ENCODE measurements around the gene BAK1. TPM values are rescaled to one million over a fixed set of nuclear protein-coding genes. Genes with fewer than 3 reads are reported as not detected.

Gene BAK1
- total RNA-seq, 1 donor from 2014 or later: 19.2 TPM

DNA sequence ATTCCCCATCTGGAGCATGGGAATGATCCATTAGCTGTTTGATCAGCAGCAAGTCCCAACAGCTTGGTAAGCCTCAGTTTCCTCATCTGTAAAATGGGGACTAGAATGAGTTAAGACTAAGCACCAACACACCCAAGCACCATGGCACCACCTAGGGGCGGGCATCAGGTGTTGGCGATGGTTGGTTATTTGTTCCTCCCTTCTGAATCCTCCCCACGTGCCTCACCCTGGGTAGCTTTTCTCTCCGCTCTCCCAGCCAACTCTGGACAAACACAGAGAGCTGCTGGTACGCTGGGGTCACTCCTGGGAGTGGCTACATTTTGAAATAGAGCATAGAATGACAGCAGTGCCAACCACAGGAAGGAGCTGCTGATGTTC lies 27.7 kb upstream of the BAK1 start:
- no peak for DNase-seq (ENCODE audit: extremely low spot score in 2 of 2)
- intact Hi-C loops (cut with DNase I): no loop called here
- no peaks in the 10 kb centered on the region for H3K36me3 ChIP-seq
- no peak overlapping the region for H3K27ac ChIP-seq
- no peaks in the 10 kb centered on the region for H3K9me3 ChIP-seq
- no peak overlapping the region for H3K4me3 ChIP-seq
- H3K4me1 ChIP-seq: peaks cover 32% of the 10 kb centered on the region
- H3K27me3 ChIP-seq: no peaks in the 10 kb centered on the region
- TF ChIP-seq, protein P1, sequence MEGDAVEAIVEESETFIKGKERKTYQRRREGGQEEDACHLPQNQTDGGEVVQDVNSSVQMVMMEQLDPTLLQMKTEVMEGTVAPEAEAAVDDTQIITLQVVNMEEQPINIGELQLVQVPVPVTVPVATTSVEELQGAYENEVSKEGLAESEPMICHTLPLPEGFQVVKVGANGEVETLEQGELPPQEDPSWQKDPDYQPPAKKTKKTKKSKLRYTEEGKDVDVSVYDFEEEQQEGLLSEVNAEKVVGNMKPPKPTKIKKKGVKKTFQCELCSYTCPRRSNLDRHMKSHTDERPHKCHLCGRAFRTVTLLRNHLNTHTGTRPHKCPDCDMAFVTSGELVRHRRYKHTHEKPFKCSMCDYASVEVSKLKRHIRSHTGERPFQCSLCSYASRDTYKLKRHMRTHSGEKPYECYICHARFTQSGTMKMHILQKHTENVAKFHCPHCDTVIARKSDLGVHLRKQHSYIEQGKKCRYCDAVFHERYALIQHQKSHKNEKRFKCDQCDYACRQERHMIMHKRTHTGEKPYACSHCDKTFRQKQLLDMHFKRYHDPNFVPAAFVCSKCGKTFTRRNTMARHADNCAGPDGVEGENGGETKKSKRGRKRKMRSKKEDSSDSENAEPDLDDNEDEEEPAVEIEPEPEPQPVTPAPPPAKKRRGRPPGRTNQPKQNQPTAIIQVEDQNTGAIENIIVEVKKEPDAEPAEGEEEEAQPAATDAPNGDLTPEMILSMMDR (IDR thresholded peaks at IDR 0.05): no peak
- no peak for TF ChIP-seq POLR2AphosphoS5 (IDR thresholded peaks at IDR 0.05; ENCODE audit: insufficient read depth in 1 of 2, low read depth in 1 of 2)
- TF ChIP-seq POLR2A (IDR thresholded peaks at IDR 0.05): no peak

DNA sequence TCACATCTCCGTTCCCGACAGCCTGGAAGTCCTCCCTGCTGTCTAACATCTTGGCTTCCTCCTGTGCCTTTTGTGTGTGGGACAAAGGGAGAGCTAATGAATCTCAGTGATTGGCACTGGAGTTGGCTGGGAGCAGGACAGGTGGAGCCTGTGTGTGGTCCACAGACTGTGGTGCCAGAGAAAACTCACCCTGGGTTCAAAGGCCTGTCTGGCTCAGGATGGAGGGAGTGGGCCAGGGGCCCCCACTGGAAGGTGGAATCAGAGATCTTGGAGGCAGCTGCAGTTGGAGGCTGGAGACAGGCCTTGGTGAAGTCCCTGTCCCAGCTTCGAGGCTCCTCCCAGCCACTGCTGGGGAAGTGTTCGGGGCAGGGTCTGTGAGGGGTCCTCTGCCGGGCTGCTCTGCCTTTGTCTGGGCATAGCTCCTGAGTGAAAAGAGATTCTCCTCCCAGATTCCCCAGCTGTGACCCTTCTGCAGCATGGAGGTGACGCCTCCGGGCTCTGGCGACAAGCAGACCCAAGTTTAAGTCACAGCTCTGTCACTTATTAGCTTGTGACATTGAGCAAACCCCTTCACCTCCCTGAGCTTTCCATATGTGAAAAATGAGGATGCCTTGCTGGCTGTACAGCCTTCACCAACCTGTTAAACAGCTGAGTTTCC lies 27.2 kb upstream of the BAK1 start:
- no peaks in the 10 kb centered on the region for H3K36me3 ChIP-seq
- no peaks in the 10 kb centered on the region for H3K9me3 ChIP-seq
- TF ChIP-seq POLR2AphosphoS5 (IDR thresholded peaks at IDR 0.05; ENCODE audit: insufficient read depth in 1 of 2, low read depth in 1 of 2) (no peak), POLR2A (IDR thresholded peaks at IDR 0.05) (no peak)
- TF ChIP-seq, protein P1 (IDR thresholded peaks at IDR 0.05): no peak
- no peaks in the 10 kb centered on the region for H3K27me3 ChIP-seq
- intact Hi-C loops (cut with DNase I): no loop called here
- no peak overlapping the region for H3K4me3 ChIP-seq
- no peak for DNase-seq (ENCODE audit: extremely low spot score in 2 of 2)
- peaks cover 32% of the 10 kb centered on the region for H3K4me1 ChIP-seq
- no peak overlapping the region for H3K27ac ChIP-seq

DNA sequence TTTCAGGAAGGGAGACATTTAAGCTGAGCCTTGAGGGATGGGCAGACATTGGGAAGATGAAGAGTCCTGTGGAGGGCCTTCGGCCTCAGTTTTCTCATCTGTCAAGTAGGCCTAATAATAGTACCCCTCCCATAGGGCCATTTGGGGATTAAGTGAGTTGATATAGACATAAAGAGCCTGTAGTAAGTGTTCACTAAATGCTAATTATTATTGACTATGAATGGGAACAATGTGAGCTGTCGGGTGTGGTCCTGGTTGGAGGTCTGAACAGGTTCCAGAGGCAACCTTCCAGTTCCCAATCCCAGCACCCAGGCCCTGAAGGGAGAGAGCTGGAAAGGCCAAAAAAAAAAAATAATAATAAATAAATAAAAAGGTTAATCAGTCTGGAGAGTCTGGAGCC lies 26.6 kb upstream of the BAK1 start:
- intact Hi-C loops (cut with DNase I): no loop called here
- H3K9me3 ChIP-seq: no peaks in the 10 kb centered on the region
- peaks cover 32% of the 10 kb centered on the region for H3K4me1 ChIP-seq
- no peaks in the 10 kb centered on the region for H3K36me3 ChIP-seq
- no peak overlapping the region for H3K27ac ChIP-seq
- H3K27me3 ChIP-seq: no peaks in the 10 kb centered on the region
- H3K4me3 ChIP-seq: no peak overlapping the region
- TF ChIP-seq POLR2A (IDR thresholded peaks at IDR 0.05) (no peak), POLR2AphosphoS5 (IDR thresholded peaks at IDR 0.05; ENCODE audit: insufficient read depth in 1 of 2, low read depth in 1 of 2) (no peak)
- TF ChIP-seq, protein P1 (IDR thresholded peaks at IDR 0.05): no peak
- no peak for DNase-seq (ENCODE audit: extremely low spot score in 2 of 2)

DNA sequence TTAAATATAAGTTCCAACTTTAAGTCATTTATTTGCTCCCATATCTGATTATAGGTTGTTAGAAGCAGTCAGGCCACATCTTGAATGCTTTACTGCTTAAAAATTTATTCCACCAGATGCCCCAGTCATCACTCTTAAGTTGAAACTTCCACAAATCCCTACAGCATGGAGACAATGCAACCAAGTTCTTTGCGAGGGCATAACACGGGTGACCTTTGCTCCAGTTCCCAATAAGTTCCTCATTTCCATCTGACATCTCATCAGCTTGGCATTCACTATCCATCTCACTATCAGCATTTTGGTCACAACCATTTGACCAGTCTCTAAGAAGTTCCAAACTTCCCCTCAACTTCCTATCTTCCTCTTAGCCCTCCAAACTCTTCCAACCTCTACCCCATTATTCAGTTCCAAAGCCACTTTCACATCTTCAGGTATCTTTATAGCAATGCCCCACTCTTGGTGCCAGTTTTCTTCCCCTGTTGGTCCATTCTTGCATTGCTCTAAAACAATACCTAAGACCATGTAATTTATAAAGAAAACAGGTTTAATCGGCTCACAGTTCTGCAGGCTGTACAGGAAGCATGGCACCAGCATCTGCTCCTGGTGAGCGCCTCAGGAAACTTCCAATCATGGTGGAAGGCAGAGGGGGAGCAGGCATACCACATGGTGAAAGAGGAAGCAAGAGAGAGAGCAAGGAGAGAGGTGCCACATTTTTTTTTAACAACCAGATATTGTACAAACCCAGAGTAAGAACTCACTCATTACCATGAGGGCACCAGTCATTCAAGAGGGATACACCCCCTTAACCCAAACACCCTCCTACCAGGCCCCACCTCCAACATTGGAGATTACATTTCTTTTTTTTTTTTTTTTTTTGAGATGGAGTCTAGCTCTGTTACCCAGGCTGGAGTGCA lies 25.1 kb upstream of the BAK1 start:
- DNase-seq (ENCODE audit: extremely low spot score in 2 of 2): no peak
- Histone ChIP-seq H3K9me3 (no peaks in the 10 kb centered on the region), H3K27ac (no peak overlapping the region), H3K4me1 (peaks cover 20% of the 10 kb centered on the region), H3K36me3 (no peaks in the 10 kb centered on the region), H3K4me3 (no peak overlapping the region), H3K27me3 (no peaks in the 10 kb centered on the region)
- TF ChIP-seq POLR2A (IDR thresholded peaks at IDR 0.05) (no peak), POLR2AphosphoS5 (IDR thresholded peaks at IDR 0.05; ENCODE audit: insufficient read depth in 1 of 2, low read depth in 1 of 2) (no peak)
- TF ChIP-seq, protein P1 (IDR thresholded peaks at IDR 0.05): no peak
- intact Hi-C loops (cut with DNase I): no loop called here

DNA sequence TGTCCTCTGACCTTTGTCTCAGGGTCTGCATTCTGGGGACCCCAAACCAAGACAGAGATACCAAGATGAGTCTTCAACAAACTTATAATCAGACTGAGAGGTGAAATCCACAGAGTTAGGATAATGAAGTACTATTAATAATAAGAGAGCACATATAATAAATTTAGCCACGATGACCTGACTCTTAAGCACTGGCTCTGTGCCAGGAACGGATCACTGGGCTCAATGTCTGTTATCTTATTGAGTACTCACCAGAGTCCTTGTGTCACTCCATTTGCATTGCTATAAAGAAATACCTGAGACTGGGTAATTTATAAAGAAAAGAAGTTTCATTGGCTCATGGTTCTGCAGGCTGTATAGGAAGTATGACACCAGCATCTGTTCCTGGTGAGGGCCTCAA lies 22.1 kb upstream of the BAK1 start:
- Histone ChIP-seq H3K27ac (no peak overlapping the region), H3K4me3 (no peak overlapping the region), H3K9me3 (no peaks in the 10 kb centered on the region), H3K4me1 (no peaks in the 10 kb centered on the region), H3K36me3 (no peaks in the 10 kb centered on the region), H3K27me3 (no peaks in the 10 kb centered on the region)
- TF ChIP-seq POLR2A (IDR thresholded peaks at IDR 0.05): no peak
- TF ChIP-seq, protein P1 (IDR thresholded peaks at IDR 0.05): no peak
- TF ChIP-seq POLR2AphosphoS5 (IDR thresholded peaks at IDR 0.05; ENCODE audit: insufficient read depth in 1 of 2, low read depth in 1 of 2): no peak
- no peak for DNase-seq (ENCODE audit: extremely low spot score in 2 of 2)
- intact Hi-C loops (cut with DNase I): no loop called here
